Measurements from ENCODE around the gene NUDT16L1. TPM values are rescaled to one million over a fixed set of nuclear protein-coding genes. Genes with fewer than 3 reads are reported as not detected.
"Not testable (repeated sequence)": the region's sequence is repeated elsewhere in the genome, so short reads cannot be mapped to it uniquely, and the experiment has no call there.

The NUDT16L1 gene
- total RNA-seq, 1 donor from 2014 or later = 36.5 TPM

DNA sequence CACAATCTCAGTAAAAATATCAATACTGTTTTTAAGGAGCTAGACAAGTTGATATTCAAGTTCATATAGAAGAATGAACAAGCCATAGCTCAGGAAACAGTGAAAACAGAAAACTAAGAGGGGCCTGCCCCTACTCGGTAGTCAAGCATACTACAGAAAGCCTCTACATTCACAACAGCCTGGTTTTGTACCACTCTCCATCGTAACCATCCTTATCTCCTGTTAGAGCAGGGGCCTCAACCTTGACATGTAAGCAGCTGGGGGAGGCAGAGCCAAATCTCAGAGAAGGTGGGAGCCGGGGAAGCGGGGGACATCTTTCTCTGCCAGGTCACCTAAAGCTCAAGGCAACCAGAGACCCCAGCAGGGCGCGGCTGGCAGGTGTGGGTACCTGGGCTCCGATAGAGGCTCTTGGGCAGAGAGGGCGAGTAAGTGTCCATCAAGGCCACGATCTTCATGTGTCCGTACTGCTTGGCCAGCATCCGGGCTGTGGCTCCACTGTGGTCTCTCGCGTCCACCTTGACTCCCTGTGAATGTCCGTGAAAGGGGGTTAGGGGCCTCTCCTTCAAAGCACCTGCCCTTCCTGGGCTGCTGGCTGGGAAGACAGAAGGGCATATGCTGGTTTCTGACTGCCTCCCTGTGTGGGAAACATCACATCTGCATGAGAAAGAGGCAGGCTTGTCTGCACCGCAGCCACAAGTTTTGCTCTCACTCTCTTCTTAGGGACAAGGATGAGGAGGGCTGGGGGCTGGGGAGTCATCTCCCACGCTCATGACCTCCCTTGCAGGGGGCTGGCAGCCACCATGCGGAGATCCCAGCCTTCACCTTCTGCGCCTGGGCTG, 20.5 kb downstream of the NUDT16L1 start:
- no peak for DNase-seq (ENCODE audit: extremely low read depth, low read depth, low spot score)

DNA sequence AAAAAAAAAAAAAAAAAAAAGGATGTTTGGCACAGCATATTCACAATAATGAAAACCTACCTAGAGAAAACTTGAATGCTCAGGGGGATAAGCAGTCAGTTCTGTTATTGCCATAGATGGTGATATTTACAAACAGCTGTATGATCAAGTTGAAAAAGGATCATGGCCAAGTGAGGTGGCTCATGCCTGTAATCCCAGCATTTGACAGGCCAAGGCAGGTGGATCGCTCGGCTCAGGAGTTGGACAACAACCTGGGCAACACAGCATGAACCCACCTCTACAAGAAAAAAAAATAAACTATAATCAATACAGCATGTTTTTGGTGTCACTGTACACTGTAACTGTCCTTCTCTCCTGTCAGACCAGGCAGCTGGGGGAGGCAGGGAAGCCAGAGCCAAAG, 21.6 kb downstream of the NUDT16L1 start:
- DNase-seq (ENCODE audit: extremely low read depth, low read depth, low spot score) = no peak

- DNase-seq (ENCODE audit: extremely low read depth, low read depth, low spot score) = no peak
These were observed 25.1 kb downstream of the NUDT16L1 start for GRCh38 chr16:4718466-4718865.

GRCh38 chr16:4723071-4723767, 29.9 kb downstream of the NUDT16L1 start:
- DNase-seq (ENCODE audit: extremely low read depth, low read depth, low spot score) = no peak

DNA sequence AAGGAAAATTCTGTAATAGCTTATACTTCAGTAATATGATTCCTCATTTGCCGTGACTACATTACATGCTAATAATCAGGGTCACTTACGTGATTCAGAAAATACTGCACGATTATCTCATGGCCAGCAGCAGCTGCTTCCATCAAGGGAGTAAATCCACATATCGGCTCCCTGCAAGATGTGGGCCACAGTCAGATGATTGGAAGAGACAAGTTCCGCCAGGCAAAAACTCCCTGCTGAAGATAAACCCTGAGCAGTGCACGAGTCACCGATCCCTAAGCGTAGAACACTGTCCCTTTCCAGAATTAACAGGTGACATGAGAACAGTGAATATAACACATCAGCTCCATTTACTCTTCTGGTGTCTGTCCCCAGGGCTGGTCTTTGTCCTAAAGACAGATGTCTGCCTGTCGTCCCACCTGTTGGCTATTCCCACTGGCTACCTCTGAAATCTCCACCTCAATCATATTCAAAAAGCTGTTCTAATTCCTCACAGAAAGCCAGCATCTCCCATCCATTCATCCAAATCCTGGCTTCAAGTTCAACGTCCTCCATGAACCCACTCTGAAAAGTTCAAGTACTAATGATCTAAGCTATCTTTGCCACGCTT, 31.4 kb downstream of the NUDT16L1 start:
- DNase-seq (ENCODE audit: extremely low read depth, low read depth, low spot score) = no peak

- DNase-seq (ENCODE audit: extremely low read depth, low read depth, low spot score) = no peak
These were observed 33.3 kb downstream of the NUDT16L1 start for GRCh38 chr16:4726616-4727015.

DNA sequence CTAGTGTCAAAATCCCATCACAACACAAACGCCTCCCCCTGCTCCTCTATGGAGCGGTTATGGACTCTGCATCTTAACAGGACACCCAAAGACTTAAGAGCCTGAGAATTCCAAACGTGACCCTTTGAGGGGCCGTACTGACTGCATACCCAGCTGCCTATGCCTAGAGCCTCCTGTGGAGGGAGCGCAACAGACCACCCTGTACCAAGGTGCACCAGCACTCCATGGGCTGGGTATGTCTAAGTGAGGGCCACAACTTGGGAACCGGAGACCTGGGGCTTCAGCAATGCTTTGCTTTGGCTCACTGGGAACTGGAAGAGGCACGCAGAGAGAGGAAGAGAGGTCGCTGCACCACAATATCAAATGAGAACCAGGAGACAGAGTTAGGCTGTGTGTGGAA, 35.3 kb downstream of the NUDT16L1 start:
- DNase-seq (ENCODE audit: extremely low read depth, low read depth, low spot score) = no peak

DNA sequence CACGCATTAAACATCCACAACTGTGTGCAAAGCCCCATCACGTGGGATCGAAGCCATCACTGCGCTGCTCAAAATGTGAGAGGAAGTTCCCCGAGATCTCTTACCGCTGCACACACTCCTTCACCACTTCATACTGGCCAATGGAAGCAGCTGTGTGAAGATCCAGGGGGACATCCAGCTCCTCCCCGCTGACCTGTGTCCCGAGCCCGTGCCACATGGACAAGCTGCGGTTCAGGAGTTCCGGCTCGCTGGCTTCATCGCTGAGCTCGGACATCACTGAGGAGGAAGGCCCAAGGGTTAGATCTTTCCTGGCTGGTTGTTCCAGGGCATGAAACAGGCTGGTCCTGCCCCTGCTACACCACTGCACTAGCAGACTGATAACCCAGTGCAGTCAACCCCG, 36.5 kb downstream of the NUDT16L1 start:
- DNase-seq (ENCODE audit: extremely low read depth, low read depth, low spot score) = no peak

DNA sequence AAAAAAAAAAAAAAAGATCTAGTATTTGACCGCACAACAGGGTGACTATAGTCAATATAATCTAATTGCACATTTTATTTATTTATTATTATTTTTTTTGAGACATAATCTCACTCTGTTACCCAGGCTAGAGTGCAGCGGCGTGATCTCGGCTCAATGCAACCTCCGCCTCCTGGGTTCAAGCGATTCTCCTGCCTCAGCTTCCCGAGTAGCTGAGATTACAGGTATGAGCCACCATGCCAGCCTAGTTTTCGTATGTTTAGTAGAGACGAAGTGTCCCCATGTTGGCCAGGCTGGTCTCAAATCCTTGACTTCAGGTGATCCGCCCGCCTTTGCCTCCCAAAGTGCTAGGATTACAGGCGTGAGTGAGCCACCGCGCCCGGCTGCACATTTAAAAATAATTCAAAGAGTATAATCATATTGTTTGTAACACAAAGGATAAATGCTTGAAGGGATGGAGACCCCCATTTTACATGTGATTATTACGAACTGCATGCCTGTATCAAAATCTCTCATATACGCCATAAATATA, 39.9 kb downstream of the NUDT16L1 start:
- no peak for DNase-seq (ENCODE audit: extremely low read depth, low read depth, low spot score)

DNA sequence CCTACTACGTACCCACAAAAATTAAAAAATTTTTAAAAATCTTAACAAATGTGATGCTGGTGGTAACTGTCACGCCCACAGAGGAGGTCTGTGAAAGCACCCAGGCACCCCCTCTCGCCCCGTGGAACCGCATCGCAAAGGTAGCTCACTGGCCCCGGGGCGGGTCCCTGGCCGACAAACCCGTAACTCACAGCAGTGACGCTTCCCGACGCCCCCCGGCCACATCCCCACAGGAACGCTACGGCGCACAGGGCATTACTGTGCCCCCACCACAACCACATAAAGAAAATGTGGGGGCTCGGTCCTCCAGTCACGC, 40.3 kb downstream of the NUDT16L1 start:
- no peak for DNase-seq (ENCODE audit: extremely low read depth, low read depth, low spot score)

- peak; percentile 69 for DNase-seq (ENCODE audit: extremely low read depth, low read depth, low spot score)
These were observed 40.8 kb downstream of the NUDT16L1 start, which contains the start of the genes ANKS3 and DNAAF8 for GRCh38 chr16:4734063-4734729. Gene ANKS3 (minus strand): TSS chr16:4734271. CDS start chr16:4730149, 4,122 bp downstream. Gene DNAAF8 (plus strand): TSS chr16:4734537. CDS start chr16:4736515, 1,978 bp downstream.

DNA sequence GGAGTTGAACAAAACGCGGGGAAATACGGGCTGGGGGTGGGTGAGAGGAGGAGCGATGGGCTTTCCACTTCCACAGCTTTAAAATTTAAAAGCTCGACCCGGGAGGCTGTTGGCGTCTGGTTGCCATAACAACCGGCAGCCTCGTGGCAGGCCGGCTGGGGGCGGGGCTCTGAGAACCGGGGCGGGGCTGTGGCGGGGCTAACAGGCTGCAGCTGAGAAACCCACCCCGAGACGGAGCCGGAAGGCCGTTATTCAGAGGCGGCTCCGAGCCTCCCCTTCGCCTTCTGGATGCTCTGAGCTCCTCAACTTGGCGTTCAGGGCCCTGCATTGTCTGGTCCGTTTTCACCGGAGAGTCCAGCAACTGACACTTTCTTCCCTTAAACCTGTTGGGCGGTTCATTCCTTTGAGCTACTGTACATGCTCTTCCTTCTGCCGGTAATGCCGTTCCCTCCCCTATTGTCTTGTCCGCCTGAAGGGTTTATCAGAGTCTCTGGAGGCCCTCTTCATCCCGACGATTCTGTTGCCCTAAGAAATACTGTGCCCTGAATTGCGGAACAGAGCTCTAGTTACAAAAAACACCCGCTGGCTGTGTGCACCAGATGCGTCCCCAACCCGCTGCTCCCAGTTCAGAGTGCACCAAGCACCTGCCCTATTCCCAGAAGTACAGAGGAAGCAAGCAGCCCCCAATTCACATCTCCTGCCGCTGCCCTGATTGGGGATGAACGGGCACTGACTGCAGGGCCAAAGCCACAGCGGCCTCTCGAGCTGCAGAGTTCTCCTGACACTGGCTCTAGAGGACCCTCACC, 41.6 kb downstream of the NUDT16L1 start:
- DNase-seq (ENCODE audit: extremely low read depth, low read depth, low spot score) = no peak

GRCh38 chr16:4736546-4736945, 43.2 kb downstream of the NUDT16L1 start:
- DNase-seq (ENCODE audit: extremely low read depth, low read depth, low spot score) = no peak

- no peak for DNase-seq (ENCODE audit: extremely low read depth, low read depth, low spot score)
These were observed 44.2 kb downstream of the NUDT16L1 start for GRCh38 chr16:4737545-4737944.

DNA sequence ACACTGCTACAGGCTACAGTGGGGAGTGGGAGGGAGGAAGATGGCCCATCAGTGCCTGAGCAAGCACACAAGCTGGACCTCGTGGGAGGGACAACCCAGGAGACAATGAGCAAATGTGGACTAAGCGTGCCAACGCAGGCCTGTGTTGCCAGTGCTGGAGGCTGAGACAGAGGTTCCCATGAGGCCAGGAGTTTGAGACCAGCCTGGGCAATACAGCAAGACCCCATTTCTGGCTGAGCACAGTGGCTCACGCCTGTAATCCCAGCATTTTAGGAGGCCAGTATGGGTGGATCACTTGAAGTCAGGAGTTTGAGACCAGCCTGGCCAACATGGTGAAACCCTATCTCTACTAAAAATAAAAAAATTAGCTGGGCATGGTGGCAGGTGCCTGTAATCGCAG, 45.0 kb downstream of the NUDT16L1 start:
- not testable (repeated sequence) for DNase-seq (ENCODE audit: extremely low read depth, low read depth, low spot score)

DNA sequence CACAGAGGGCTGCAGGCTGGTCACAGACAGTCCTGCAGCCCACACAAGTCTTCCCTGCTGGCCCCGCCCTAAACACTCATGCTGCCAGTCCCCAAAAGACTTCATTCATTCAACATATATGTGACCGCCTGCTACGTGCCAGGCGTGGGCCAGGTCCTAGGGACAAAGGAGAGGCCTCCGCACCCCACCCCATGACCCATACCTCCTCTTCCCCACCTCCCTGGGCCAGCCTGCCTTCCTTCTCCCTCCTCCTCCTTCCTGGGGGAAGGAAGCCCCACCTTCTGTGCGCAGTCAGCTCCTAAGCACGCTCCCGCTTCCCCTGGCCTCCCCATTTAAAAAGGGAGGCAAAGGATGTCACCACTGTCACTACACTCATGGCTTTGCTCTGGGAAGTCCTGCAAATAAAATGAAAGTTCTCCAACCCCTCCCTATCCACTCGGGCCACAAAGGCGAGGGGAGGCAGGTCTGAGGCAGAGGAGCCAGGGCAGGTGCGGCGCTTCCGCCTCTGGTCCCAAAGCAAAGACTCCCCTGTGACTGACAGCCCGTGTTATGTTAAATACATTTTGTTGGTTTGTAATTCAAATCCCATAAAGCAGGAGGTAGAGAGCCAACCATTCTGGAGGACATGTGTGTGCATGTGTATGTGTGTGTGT, 50.0 kb downstream of the NUDT16L1 start:
- DNase-seq (ENCODE audit: extremely low read depth, low read depth, low spot score) = no peak

- DNase-seq (ENCODE audit: extremely low read depth, low read depth, low spot score) = no peak
These were observed 51.4 kb downstream of the NUDT16L1 start for GRCh38 chr16:4744555-4745273.

DNA sequence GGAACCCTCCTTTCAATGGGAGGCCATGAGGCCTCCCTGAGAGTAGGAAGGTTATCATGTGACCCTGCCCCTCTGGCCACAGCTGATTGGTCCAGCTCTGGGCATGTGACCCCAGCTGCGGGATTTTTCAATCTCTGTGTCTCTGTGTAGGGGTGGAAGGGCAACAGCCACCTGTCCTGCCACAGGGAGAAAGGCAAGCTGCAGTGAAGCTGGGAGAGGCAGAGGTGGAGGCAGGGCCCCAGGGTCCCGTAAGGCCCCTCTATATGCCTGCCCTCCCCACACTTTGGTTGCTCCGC, 51.9 kb downstream of the NUDT16L1 start:
- DNase-seq (ENCODE audit: extremely low read depth, low read depth, low spot score) = no peak

Measured in glomerular endothelial cell (primary cell).